K562 (cell line): ENCODE data around the gene IL5. TPM values are rescaled to one million over a fixed set of nuclear protein-coding genes. Genes with fewer than 3 reads are reported as not detected.

Experiments used
- ATAC-seq: fragments of 200-7000 bp; cut with Tn5 transposase; 3 replicates; pipeline ENCODE4 v1.9.1; 2020; ENCODE audit warnings: moderate library complexity
- BruUV-seq: library from RNA; stranded (reverse); fragments of 400-500 nt; replicated peaks from 2 replicates; lab custom pipeline; 2021; lab: Mats Ljungman, UMichigan
- CTCF ChIA-PET: fragments of 300-600 bp; formaldehyde crosslinking; extraction: SDS; loops from one replicate; lab custom pipeline; 2021; ENCODE audit warnings: low intra/inter-chr PET ratio; lab: Yijun Ruan, JAX
- POLR2A ChIA-PET: fragments of 300-600, 350-650 bp; sonication (Branson Sonifier 250); formaldehyde crosslinking; extraction: SDS; loops from one replicate; lab custom pipeline; 2021; ENCODE audit warnings: antibody characterized with exemption, inconsistent platforms; lab: Yijun Ruan, JAX
- DNase-seq, 4 experiments: peaks; one replicate each; pipeline versions ENCODE4 v3.0.0 to v3.0.0-alpha.2; 2011 to 2018; ENCODE audit warnings: low spot score in 3 of 4, mixed read lengths in 3 of 4; ENCODE audit errors: extremely low read depth in 1 of 4
- FAIRE-seq: peaks from 2 replicates; lab custom pipeline; 2011; peaks lifted over from hg19 to GRCh38; lab: Jason Lieb, UNC
- H2AFZ ChIP-seq: 2 replicates; pipeline ENCODE4 v1.6.0; 2011; ENCODE audit warnings: low read depth, low read length, control low read depth, inconsistent platforms
- H3K27ac ChIP-seq: fragments of 200-600 bp; 3 replicates; pipeline ENCODE4 v1.8.0; 2011; ENCODE audit warnings: low read depth, mild to moderate bottlenecking, control low read depth, inconsistent platforms, low read length, moderate library complexity, mixed read lengths; ENCODE audit errors: extremely low read depth
- H3K27me3 ChIP-seq, 2 experiments: fragments of 300-600 bp in 1 of 2; 2 replicates in 1 of 2; 3 replicates in 1 of 2; pipeline versions ENCODE4 v1.6.0 to v1.8.0; 2011; ENCODE audit warnings: inconsistent platforms in 2 of 2, low read length in 2 of 2, mild to moderate bottlenecking in 1 of 2, mixed read lengths in 1 of 2, moderate library complexity in 1 of 2; ENCODE audit not compliant: control insufficient read depth in 2 of 2, insufficient read depth in 2 of 2
- H3K36me3 ChIP-seq: fragments of 300-600 bp; 3 replicates; pipeline ENCODE4 v1.8.0; 2011; ENCODE audit warnings: mild to moderate bottlenecking, low read length, inconsistent platforms; ENCODE audit not compliant: control insufficient read depth, insufficient read depth
- H3K4me1 ChIP-seq, 2 experiments: fragments of 200-600 bp in 1 of 2; replicated peaks in 1 of 2; 2 replicates in 1 of 2; 3 replicates in 1 of 2; pipeline versions ENCODE4 v1.5.1 to v1.8.0; 2011; ENCODE audit warnings: inconsistent platforms in 2 of 2, low read length in 2 of 2, mild to moderate bottlenecking in 1 of 2, mixed read lengths in 1 of 2, moderate library complexity in 1 of 2; ENCODE audit not compliant: control insufficient read depth in 2 of 2, insufficient read depth in 2 of 2
- H3K4me2 ChIP-seq: 2 replicates; pipeline ENCODE4 v1.6.1; 2011; ENCODE audit warnings: low read length, control low read depth, inconsistent platforms, mixed read lengths; ENCODE audit not compliant: insufficient read depth
- H3K4me3 ChIP-seq: fragments of 200-600 bp; sonication (generic), shearing (Covaris generic); 2 replicates; pipeline ENCODE4 v1.5.1; 2016; ENCODE audit warnings: control low read depth, inconsistent platforms
- H3K79me2 ChIP-seq: fragments of 200-600 bp; 3 replicates; pipeline ENCODE4 v1.8.0; 2011; ENCODE audit warnings: low read length, inconsistent platforms; ENCODE audit not compliant: control insufficient read depth, insufficient read depth
- H3K9ac ChIP-seq, 2 experiments: 2 replicates each; pipeline versions ENCODE4 v1.6.0 to v1.6.1; 2011; ENCODE audit warnings: low read depth in 2 of 2, low read length in 2 of 2, control low read depth in 1 of 2, inconsistent platforms in 1 of 2, mild to moderate bottlenecking in 1 of 2, mixed read lengths in 1 of 2; ENCODE audit not compliant: insufficient read depth in 1 of 2
- H3K9me1 ChIP-seq: one replicate; pipeline ENCODE4 v1.6.0; 2011; ENCODE audit warnings: inconsistent platforms, mild to moderate bottlenecking, low read length, moderate library complexity; ENCODE audit not compliant: control insufficient read depth, insufficient read depth
- H3K9me3 ChIP-seq: replicated peaks from 2 replicates; pipeline ENCODE4 v1.5.1; 2011; ENCODE audit warnings: low read depth, low read length, inconsistent platforms; ENCODE audit not compliant: control insufficient read depth, insufficient read depth
- H4K20me1 ChIP-seq: replicated peaks from 2 replicates; pipeline ENCODE4 v1.6.1; 2011; ENCODE audit warnings: low read length, inconsistent platforms, mixed read lengths; ENCODE audit not compliant: control insufficient read depth, insufficient read depth
- ATF6 ChIP-seq: sonication (generic); formaldehyde crosslinking; IDR thresholded peaks from 2 replicates; pipeline ENCODE4 v1.4.0; 2020; ENCODE audit warnings: mild to moderate bottlenecking, missing genetic modification reagents
- CBX1 ChIP-seq: sonication (generic); IDR thresholded peaks from 2 replicates; pipeline ENCODE4 v1.6.1; 2016; ENCODE audit warnings: antibody characterized with exemption, low read depth, mild to moderate bottlenecking
- CLOCK ChIP-seq: fragments of 250-450 bp; sonication (Bioruptor Pico); IDR thresholded peaks from 2 replicates; pipeline ENCODE4 v1.4.0; 2020; ENCODE audit warnings: mild to moderate bottlenecking, moderate library complexity, borderline replicate concordance
- IFI16 ChIP-seq: fragments of 250-450 bp; sonication (Bioruptor Pico); IDR thresholded peaks from 2 replicates; pipeline ENCODE4 v2.1.2; 2022; ENCODE audit warnings: mild to moderate bottlenecking, inconsistent platforms
- NCOA2 ChIP-seq, 2 experiments: fragments of 450-650 bp; IDR thresholded peaks; 2 replicates each; pipeline ENCODE4 v1.6.1; 2018; ENCODE audit warnings: mild to moderate bottlenecking in 2 of 2, moderate library complexity in 1 of 2; ENCODE audit not compliant: partially characterized antibody in 2 of 2
- XRCC3 ChIP-seq: fragments of 450-650 bp; IDR thresholded peaks from 2 replicates; pipeline ENCODE4 v1.6.1; 2017; ENCODE audit warnings: mild to moderate bottlenecking, moderate library complexity
- ZNF3 ChIP-seq: fragments of 250-450 bp; sonication (Bioruptor Pico); IDR thresholded peaks from 2 replicates; pipeline ENCODE4 v1.5.0; 2021; ENCODE audit warnings: mild to moderate bottlenecking, moderate library complexity
- WGBS: fragments of 100-300 bp; shearing (Covaris generic); methylation state at CpG from one replicate; pipeline ENCODE4 v1.1.6; 2016; ENCODE audit warnings: low coverage, mixed read lengths; ENCODE audit not compliant: insufficient coverage; ENCODE audit errors: missing lambda C conversion rate; 5-methylcytosine and 5-hydroxymethylcytosine counted together
- in situ Hi-C: fragments of 300-500 bp; cut with MboI; formaldehyde crosslinking; loops from 4 replicates; pipeline ENCODE4 v1.15.0; 2018; ENCODE audit warnings: inconsistent platforms, mixed read lengths
- intact Hi-C: fragments of 100-400 bp; cut with micrococcal nuclease; formaldehyde crosslinking; loops from 2 replicates; pipeline ENCODE4 v1.14.2; 2022
- polyA plus RNA-seq, 8 experiments: library from polyadenylated mRNA; depleted of rRNA in 4 of 8; stranded (reverse) in 5 of 8; unstranded in 3 of 8; fragments of >200 nt; fragmentation: Nextera tagmentation in 2 of 8; fragmentation: Illumina TruSeq in 1 of 8; extraction: Ambion mirVana in 2 of 8; extraction: Trizol in 1 of 8; gene quantifications; 2 replicates each; pipeline versions ENCODE4 v1.2.1 to v1.2.3, GENCODE V29; 2011 to 2014; ENCODE audit warnings: inconsistent platforms in 1 of 8, missing spikeins in 1 of 8
- total RNA-seq, 7 experiments: library from RNA; depleted of rRNA in 6 of 7; stranded (reverse); fragments of >200 nt in 6 of 7; fragmentation: Illumina TruSeq in 2 of 7; extraction: Trizol in 2 of 7; gene quantifications; 2 replicates each; pipeline versions ENCODE4 v1.2.1 to v1.2.3, GENCODE V29; 2011 to 2021; ENCODE audit warnings: low replicate concordance in 1 of 7

The IL5 gene
- total and polyA plus RNA-seq, 9 of the 15 experiments (the other 6 are each of a cell fraction or from before 2014, with no cell fraction given), result 0.44 TPM; not detected in 8

GRCh38 chr5:132501961-132502931, 41.1 kb downstream of the IL5 start:
- H2AFZ ChIP-seq, result no peak overlapping the region
- BruUV-seq, result no TSS peak
- H4K20me1 ChIP-seq, result no peaks in the 10 kb centered on the region
- H3K9me1 ChIP-seq, result no peaks in the 10 kb centered on the region
- H3K9ac ChIP-seq, result peak overlapping the region in 1 of 2 experiments; percentile 57; a peak in 2 of 4 replicates
- H3K4me1 ChIP-seq, result peaks cover 23 to 29% of the 10 kb centered on the region in 2 experiments; a peak in 4 of 5 replicates
- POLR2A ChIA-PET, result interaction anchor here (0.7 to 1.5 kb wide), 3 partner anchors 95 to 297 kb away, joined by 3 to 4 read pairs (median 3); no protein-coding TSS in a partner anchor
- no peak overlapping the region for H3K27ac ChIP-seq
- no peaks in the 10 kb centered on the region for H3K79me2 ChIP-seq
- no peaks in the 10 kb centered on the region for H3K36me3 ChIP-seq
- no peak overlapping the region for H3K4me2 ChIP-seq
- CTCF ChIA-PET, result interaction anchor here (0.8 to 3.5 kb wide), 5 partner anchors 82 to 437 kb away, joined by 3 to 79 read pairs (median 10); partner anchors contain the start of gene SLC22A5
- no peaks in the 10 kb centered on the region for H3K9me3 ChIP-seq
- no peak for TF ChIP-seq NCOA2 (IDR thresholded peaks at IDR 0.05; ENCODE audit: partially characterized antibody in 2 of 2)
- FAIRE-seq, result no peak
- no peak for DNase-seq
- no peak overlapping the region for H3K4me3 ChIP-seq
- intact Hi-C loops, result loop anchor here (1.0 to 2.0 kb wide), 6 partner anchors 83 to 437 kb away; no protein-coding TSS in a partner anchor
- no peaks in the 10 kb centered on the region for H3K27me3 ChIP-seq
- 69% methylated on average over 9 of the region's 10 CpGs for WGBS
- no peak for ATAC-seq
- in situ Hi-C loops, result no loop called here

GRCh38 chr5:132501629-132501956, 41.7 kb downstream of the IL5 start:
- Histone ChIP-seq H3K27me3 (no peaks in the 10 kb centered on the region), H3K4me1 (peaks cover 26 to 36% of the 10 kb centered on the region in 2 experiments; a peak in 4 of 5 replicates), H3K4me3 (no peak overlapping the region), H3K9me1 (no peaks in the 10 kb centered on the region), H3K79me2 (no peaks in the 10 kb centered on the region), H3K9me3 (no peaks in the 10 kb centered on the region), H3K9ac (peak overlapping the region; percentile 3 to 30; a peak in 3 of 4 replicates), H3K27ac (no peak overlapping the region), H4K20me1 (no peaks in the 10 kb centered on the region), H2AFZ (peak overlapping the region; percentile 53; the same call in 1 of the 2 replicates), H3K36me3 (no peaks in the 10 kb centered on the region), H3K4me2 (no peak overlapping the region)
- ChIA-PET POLR2A (interaction anchor here (0.5 to 1.5 kb wide), 6 partner anchors 10 to 296 kb away, joined by 3 to 4 read pairs (median 4); no protein-coding TSS in a partner anchor), CTCF (interaction anchor here (0.7 to 3.5 kb wide), 7 partner anchors 79 to 436 kb away, joined by 3 to 79 read pairs (median 8); partner anchors contain the start of gene SLC22A5)
- WGBS, result 51% methylated on average over 4 of the region's 4 CpGs
- FAIRE-seq (no peak), DNase-seq (no peak), ATAC-seq (no peak)
- in situ Hi-C loops (no loop called here), intact Hi-C loops (loop anchor here (1.0 to 2.0 kb wide), 6 partner anchors 82 to 436 kb away; no protein-coding TSS in a partner anchor)
- BruUV-seq, result no TSS peak
- TF ChIP-seq ZNF3 (CRISPR knock-in tag) (no peak), XRCC3 (no peak), IFI16 (CRISPR knock-in tag) (no peak), ATF6 (CRISPR knock-in tag) (no peak), CLOCK (CRISPR knock-in tag) (no peak), CBX1 (no peak)
